ENCODE results near the gene NR6A1.

The NR6A1 gene

DNA sequence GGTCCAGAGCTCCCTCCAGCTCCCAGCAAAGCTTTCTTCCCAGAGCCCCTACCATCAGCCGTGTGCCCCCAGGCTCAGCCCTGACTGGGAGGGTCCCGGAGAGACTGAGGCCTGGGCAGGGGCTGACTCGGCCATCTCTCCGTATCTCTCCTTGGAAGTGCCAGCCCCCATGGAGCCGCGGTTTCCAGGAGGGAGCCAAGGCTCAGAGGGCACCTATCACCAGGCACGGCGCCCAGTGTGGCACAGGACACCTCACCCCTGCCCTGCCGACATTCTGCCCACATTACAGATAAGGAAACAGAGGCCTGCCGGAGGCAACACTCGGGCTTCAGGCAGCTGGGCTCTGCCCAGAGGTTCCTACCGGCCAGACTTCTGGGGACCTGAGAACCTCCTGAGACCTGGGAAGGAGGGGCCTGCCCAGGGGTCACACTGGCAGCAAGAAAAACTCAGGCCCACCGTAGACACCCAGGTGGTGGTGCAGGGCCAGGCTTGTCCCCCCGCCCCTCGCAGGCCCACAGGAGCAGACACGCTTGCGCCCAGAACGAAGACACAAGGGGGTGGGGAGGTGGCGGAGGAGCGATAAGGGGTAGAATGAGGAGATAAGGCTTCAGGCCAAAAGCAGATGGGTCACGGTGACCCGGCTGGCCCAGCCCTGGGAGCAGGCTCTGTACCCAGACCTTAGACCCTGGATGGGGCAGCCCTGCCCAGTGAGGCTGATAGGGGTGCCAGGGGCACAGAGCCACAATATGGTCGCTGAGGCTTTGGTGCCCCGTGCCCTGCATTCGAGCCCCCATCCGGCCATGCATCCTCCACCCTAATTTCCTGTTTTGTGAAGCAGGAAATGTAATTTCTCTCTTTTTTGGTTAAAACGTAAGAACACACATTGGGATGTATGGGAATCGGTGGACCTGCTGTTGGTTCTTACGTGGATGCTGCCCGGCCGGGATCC lies 275.7 kb downstream of the NR6A1 start:
- DNase-seq (ENCODE audit: extremely low read depth in 1 of 2, low read depth in 1 of 2), result no peak

DNA sequence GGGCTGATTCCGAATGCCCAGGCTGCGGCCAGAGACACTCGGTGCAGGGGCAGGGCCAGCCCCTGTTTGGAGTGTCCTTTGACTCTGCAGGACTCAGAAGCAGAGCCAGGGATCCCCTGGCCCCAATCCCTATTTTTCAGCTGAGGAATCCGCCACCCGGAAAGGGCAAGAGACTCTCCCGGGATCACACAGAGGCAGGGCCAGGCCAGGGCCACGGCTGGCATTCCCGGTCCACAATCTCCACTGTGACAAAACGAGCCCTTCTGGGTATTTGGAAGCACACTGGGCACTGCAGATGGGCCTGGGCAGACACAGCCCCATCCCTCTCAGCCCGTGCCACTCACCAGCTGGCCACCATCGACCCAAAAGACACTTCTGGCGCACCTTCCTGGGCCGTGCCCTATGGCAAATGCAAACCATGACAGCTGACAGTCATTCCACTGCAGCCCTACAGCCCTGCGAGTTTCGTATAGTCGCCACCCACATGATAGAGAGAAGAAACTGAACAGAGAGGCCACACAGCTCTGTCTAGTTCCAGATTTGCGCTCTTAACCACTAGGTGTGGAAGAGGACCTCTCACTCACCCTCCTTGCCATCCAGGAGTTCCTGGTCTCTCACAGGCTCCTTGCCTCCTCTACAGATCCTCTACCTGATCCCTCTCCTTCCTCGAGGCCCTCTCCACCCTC lies 277.2 kb downstream of the NR6A1 start:
- DNase-seq (ENCODE audit: extremely low read depth in 1 of 2, low read depth in 1 of 2), result no peak

- DNase-seq (ENCODE audit: extremely low read depth in 1 of 2, low read depth in 1 of 2), result no peak
Measured at GRCh38 chr9:124493218-124493617, 277.9 kb downstream of the NR6A1 start.

DNA sequence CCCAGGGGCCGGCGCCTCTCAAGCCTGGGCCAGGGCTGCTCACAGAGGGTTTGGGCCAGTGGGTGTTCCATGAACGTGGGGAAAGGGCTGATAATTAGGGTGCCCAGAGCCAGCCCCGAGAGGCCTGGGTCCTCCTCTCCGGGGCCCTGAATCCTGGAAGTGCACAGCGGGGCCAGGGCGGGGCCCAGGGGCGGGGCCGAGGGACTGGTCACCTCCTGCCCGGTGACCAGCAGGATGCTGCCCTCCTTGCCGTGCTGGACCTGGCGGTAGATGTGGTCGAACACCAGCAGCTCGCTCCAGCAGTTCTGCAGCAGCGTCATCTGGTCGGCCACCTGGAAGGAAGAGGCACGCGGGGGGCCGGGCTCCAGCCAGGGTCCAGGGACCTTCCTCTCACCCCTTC lies 278.3 kb downstream of the NR6A1 start:
- DNase-seq (ENCODE audit: extremely low read depth in 1 of 2, low read depth in 1 of 2), result no peak

DNA sequence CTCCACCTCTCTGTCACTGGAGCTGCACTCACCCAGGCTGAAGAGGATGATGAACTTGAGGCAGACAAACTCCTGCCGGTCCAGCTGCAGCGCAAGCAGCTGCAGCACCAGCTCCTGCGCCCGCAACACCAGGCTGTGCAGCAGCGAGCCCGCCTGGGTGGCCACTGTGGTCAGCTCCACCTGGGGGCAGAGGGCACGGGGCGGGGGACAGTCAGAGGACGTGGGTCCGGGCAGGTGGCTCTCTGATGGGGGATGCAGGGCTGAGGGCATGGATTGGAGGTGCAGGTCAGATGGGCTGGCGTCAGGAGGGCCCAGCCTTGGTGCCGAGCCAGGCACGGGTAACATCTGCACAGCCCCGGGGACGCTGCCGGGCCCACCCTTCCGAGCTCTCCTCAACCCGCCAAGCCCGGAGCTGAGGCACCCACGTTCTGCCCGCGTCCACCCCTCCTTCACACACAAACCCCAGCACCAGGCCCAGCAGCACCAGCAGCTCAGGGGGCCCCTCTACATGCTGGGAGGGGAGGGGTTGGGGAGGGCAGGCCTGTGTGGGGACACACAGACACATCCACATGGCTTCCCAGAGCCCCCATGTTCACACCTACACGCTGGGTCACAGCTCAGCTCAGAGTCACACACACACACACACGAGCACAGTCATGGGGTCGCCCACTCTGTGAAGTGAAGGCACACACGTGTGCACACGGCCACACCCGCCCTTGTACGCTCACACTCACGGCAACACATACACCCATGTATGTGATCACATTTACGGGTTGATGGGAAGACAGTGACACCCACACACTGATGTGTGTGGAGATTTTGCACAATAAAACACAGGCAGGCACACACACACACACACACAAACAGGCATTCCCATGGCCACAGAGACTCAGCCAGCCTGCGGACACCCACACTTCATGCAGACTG lies 279.8 kb downstream of the NR6A1 start:
- DNase-seq (ENCODE audit: extremely low read depth in 1 of 2, low read depth in 1 of 2), result no peak

DNA sequence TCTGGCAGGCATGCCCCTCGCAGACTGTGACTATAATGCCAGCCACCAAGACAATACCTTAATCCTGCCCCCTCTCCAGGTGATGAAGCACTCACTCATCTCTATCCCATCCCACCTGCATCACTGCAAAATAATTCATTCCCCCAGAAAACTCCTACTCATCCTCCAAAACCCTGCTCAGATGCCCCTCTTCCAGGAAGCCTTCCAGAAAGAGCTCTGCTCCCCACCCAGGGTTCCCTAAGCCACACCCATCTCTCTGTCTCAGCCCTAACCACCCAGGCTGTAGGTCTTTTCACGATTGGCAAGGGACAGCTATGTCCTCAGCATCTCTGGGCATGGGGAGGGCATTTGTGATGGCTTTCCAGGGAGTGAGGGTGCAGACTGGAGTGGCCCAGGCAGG lies 281.1 kb downstream of the NR6A1 start:
- no peak for DNase-seq (ENCODE audit: extremely low read depth in 1 of 2, low read depth in 1 of 2)

DNA sequence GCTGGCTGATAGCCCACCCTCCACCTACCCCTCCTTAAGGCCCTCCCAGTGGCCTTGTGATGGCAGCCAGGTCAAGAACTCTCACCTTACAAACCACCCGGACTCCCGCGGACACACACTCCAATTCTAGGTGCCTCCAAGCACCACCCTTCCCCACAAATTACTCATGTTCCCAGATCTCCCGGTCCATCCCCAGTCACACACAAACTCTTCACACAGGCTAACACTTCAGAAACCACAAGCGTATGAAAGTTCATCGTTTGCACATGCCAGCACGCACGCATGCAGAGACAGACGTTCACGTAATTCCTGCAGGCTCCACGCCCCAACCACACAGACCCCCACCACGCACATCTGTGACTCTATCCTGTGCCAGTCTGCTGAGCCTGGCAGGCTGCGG lies 281.9 kb downstream of the NR6A1 start:
- no peak for DNase-seq (ENCODE audit: extremely low read depth in 1 of 2, low read depth in 1 of 2)

GRCh38 chr9:124488641-124489210 lies 282.4 kb downstream of the NR6A1 start:
- no peak for DNase-seq (ENCODE audit: extremely low read depth in 1 of 2, low read depth in 1 of 2)

DNA sequence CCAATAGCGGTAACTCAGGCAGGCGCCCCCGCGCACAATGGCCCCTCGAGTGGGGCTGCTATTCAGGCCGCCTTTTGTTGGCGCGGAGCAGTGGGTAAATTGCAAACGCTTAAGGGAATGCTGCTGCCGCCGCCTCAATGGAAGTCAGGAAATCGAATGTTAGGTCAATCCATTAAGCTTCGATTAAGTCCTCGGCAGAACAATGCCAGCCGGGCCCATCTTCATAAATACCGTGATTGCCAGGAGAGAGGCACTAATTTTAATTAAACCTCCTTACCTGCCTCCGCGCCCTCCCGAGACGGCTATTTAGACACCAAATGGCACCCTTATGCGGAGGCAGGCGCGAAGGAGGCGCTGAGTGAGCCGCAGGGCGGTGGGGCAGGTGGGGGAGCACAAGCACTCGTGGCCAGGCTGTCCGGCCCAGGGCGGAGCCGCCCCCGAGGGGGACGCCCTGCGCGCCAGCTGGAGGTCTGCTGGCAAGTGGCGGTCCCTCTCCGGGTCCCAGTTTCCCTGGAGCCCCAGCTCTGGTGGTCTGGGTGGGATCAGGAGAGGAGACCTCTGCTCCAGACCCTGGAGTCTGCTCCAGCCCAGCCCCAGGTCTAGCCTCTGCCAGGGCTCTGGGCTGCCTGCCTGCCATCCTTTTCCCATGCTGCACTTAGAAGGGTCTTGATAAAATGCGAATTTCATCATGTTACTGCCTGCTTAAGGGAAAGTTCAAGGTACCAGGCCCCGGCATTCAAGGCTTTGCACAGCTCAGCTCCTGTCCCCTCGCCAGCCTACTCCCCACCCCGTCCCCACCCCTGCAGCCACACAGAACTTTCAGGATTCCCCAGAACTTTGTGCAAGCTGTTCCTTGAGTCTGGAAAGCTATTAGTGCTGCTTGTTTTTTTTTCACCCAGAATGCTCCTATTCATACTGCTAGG lies 283.6 kb downstream of the NR6A1 start:
- DNase-seq (ENCODE audit: extremely low read depth in 1 of 2, low read depth in 1 of 2), result no peak

DNA sequence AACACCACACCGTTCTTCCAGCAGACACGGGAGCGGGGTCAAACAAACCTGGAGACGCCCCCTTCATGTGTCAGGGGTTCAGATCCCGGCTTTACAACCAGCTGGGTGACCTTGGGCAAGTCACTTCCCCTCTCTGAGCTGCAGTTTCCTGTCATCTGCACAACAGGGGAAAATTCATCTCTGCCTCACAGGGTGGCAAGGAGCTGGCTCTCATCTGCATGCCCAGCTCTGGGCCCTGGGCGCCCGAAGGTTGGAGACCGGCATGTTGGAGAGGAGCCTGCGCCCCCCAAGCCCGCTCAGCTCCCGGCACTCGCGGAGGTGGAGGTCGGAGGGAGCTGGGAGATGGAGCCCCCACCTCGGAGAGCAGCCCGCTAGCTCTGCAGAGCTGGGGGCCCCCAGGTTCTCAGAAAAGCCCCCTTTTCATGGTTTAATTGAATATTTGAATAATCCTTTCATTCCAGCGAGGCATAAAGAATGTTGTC lies 284.3 kb downstream of the NR6A1 start:
- no peak for DNase-seq (ENCODE audit: extremely low read depth in 1 of 2, low read depth in 1 of 2)

DNA sequence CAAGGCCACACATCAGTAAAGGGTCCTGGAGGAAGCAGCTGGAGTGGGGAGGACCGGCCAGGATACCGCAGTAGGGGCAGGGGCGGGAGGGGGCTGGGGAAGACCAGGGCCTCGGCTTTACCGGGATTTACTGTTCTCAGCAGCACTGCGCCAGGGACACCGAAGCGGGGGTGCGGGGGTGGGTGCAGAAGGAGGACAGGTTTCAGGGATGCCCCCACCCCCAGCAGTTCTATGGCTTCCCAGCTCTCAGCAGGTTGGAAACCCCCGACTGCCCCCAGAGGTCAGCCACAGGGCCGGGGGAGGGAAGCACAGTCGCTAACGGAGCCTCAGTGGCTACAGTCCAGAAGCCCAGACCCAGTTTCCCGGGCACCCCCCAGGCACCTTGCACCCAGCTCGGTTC lies 285.2 kb downstream of the NR6A1 start:
- no peak for DNase-seq (ENCODE audit: extremely low read depth in 1 of 2, low read depth in 1 of 2)

DNA sequence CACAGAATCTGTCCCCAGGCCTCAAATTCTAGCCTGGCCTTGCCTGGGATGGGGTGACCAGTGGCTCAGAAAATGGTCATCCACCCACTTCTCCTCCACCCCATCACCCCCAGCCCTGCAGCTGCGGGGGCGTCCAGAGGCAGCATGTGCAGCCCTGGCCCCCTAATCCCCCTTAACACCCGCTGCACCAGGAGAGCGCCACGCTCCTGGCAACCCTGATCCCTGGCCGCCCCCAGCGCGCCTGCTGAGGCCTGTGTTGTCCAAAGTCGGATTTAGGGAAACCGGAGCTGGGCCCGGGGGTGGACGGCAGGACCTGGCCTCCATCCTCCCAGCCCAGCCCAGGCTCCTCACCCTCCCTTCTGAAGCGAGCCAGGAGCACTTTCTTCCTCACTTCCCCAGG lies 285.9 kb downstream of the NR6A1 start:
- DNase-seq (ENCODE audit: extremely low read depth in 1 of 2, low read depth in 1 of 2), result no peak

DNA sequence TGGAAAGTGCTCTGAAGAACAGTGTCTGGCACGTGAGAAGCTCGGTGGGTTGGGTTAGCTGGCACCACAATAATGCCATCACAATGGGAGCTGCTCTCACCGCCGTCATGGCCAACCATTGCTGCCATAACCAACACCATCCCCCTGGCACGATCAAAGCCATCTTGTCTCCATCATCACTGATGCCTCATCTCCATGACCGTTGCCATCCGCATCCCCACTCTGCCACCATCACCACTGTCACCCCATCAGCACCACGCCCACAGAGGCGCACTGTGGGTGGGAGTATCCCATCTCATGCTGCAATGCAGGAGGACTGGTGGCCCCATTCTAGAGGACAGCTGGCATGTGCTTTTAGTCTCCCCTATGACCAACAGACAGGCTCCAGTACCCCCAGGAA lies 287.6 kb downstream of the NR6A1 start:
- no peak for DNase-seq (ENCODE audit: extremely low read depth in 1 of 2, low read depth in 1 of 2)

- DNase-seq (ENCODE audit: extremely low read depth in 1 of 2, low read depth in 1 of 2), result no peak
Measured at GRCh38 chr9:124482431-124483031, 288.6 kb downstream of the NR6A1 start.

DNA sequence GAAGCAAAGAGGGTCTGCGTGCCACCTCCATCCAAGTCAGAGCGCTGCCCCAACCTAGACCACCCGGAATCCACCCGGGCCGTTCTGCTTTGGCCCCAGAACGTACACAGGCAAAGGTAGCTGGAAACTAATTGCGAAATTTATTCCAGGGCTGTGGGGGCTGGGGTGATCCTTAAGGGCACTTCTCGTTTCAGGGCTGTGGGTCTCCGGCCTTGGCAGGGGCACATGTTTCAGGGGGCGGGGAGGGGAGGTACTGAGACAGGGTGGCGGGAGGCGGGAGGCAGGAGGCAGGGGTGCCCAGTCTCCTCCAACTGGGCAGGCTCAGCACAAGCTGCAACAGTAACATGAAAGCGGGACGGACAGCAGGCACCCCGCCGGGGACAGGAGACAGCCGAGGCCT lies 290.0 kb downstream of the NR6A1 start:
- no peak for DNase-seq (ENCODE audit: extremely low read depth in 1 of 2, low read depth in 1 of 2)

- no peak for DNase-seq (ENCODE audit: extremely low read depth in 1 of 2, low read depth in 1 of 2)
Measured at GRCh38 chr9:124480621-124480981, 290.5 kb downstream of the NR6A1 start.

GRCh38 chr9:124479947-124480620 lies 291.0 kb downstream of the NR6A1 start:
- DNase-seq (ENCODE audit: extremely low read depth in 1 of 2, low read depth in 1 of 2), result no peak

GRCh38 chr9:124479371-124479770 lies 291.7 kb downstream of the NR6A1 start:
- no peak for DNase-seq (ENCODE audit: extremely low read depth in 1 of 2, low read depth in 1 of 2)

DNA sequence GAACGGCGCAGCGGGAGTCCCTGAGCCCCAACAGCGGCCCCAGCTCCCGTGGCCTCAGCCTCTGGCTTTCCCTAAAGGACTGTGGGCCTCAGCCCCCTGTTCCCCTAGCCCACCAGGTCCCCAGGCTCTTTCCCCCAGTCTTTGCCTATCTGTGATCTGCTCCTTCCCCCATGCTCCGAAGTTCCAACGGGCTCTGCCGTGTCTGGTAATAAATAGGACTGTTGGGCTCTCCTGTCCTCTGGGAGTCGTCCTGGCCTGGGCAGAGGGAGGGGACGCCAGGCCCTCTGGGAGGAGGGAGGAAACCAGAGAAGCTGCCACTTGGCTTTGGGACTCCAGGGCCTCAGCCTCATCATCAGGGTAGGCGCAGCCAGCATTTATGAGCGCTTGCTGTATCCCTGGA lies 292.8 kb downstream of the NR6A1 start:
- DNase-seq (ENCODE audit: extremely low read depth in 1 of 2, low read depth in 1 of 2), result no peak

Measured in activated CD8-positive, alpha-beta memory T cell treated with anti-CD3 and anti-CD28 coated beads for 1 hour (primary cell).